SK-N-SH (cell line): ENCODE results near the gene CBX8. TPM values are rescaled to one million over a fixed set of nuclear protein-coding genes. Genes with fewer than 3 reads are reported as not detected.

Source experiments
- CTCF ChIA-PET: fragments of 300-600, 350-600 bp; formaldehyde crosslinking; extraction: SDS; loops from one replicate; lab custom pipeline; 2021; lab: Yijun Ruan, JAX
- POLR2A ChIA-PET: fragments of 350-600 bp; sonication (Branson Sonifier 250); formaldehyde crosslinking; extraction: SDS; loops from one replicate; lab custom pipeline; 2020; ENCODE audit warnings: antibody characterized with exemption, inconsistent platforms; lab: Yijun Ruan, JAX
- DNase-seq: peaks from one replicate; pipeline ENCODE4 v3.0.0; 2012
- H2AFZ ChIP-seq: fragments of 200-600 bp; sonication (generic); 2 replicates; pipeline ENCODE4 v1.8.1; 2016; ENCODE audit warnings: antibody characterized with exemption, mild to moderate bottlenecking, low read depth
- H3F3A ChIP-seq: fragments of 200-600 bp; sonication (generic); replicated peaks from 2 replicates; pipeline ENCODE3; 2016; ENCODE audit warnings: antibody characterized with exemption, mild to moderate bottlenecking; ENCODE audit not compliant: insufficient read depth
- H3K27ac ChIP-seq, 2 experiments: fragments of 200-500 bp in 1 of 2; fragments of 200-600 bp in 1 of 2; sonication (Bioruptor generic) in 1 of 2; sonication (generic), shearing (Covaris generic) in 1 of 2; 2 replicates each; pipeline versions ENCODE4 v1.5.1 to v1.6.1; 2014 to 2016; ENCODE audit warnings: low read depth in 2 of 2, inconsistent platforms in 1 of 2, low read length in 1 of 2, mild to moderate bottlenecking in 1 of 2, mixed read lengths in 1 of 2
- H3K27me3 ChIP-seq: fragments of 200-600 bp; sonication (generic), shearing (Covaris generic); 2 replicates; pipeline ENCODE4 v1.6.1; 2016; ENCODE audit warnings: mixed run types; ENCODE audit not compliant: insufficient read depth
- H3K36me3 ChIP-seq, 2 experiments: fragments of 200-500 bp in 1 of 2; fragments of 200-600 bp in 1 of 2; sonication (Bioruptor generic) in 1 of 2; sonication (generic) in 1 of 2; replicated peaks in 1 of 2; 2 replicates each; pipeline versions ENCODE3 to v1.5.1; 2014 to 2016; ENCODE audit warnings: low read length in 1 of 2, mild to moderate bottlenecking in 1 of 2; ENCODE audit not compliant: insufficient read depth in 2 of 2, control insufficient read depth in 1 of 2
- H3K4me1 ChIP-seq, 2 experiments: fragments of 200-500 bp in 1 of 2; fragments of 200-600 bp in 1 of 2; sonication (Bioruptor generic) in 1 of 2; sonication (generic), shearing (Covaris generic) in 1 of 2; 2 replicates each; pipeline versions ENCODE4 v1.5.1 to v1.6.1; 2014 to 2016; ENCODE audit warnings: low read depth in 1 of 2, low read length in 1 of 2, mixed run types in 1 of 2; ENCODE audit not compliant: insufficient read depth in 2 of 2, control insufficient read depth in 1 of 2
- H3K4me2 ChIP-seq: fragments of 200-600 bp; sonication (generic), shearing (Covaris generic); 2 replicates; pipeline ENCODE4 v1.6.1; 2017; ENCODE audit warnings: mixed run types
- H3K4me3 ChIP-seq, 2 experiments: fragments of 200-500 bp in 1 of 2; fragments of 200-600 bp in 1 of 2; sonication (Bioruptor generic) in 1 of 2; sonication (generic), shearing (Covaris generic) in 1 of 2; 2 replicates each; pipeline versions ENCODE4 v1.5.1 to v1.8.1; 2014 to 2016; ENCODE audit warnings: low read depth in 2 of 2, inconsistent platforms in 1 of 2, low read length in 1 of 2, mild to moderate bottlenecking in 1 of 2, mixed read lengths in 1 of 2, moderate library complexity in 1 of 2
- H3K79me2 ChIP-seq: fragments of 200-600 bp; sonication (generic); 2 replicates; pipeline ENCODE4 v1.8.1; 2017; ENCODE audit warnings: mild to moderate bottlenecking; ENCODE audit not compliant: insufficient read depth
- H3K9ac ChIP-seq: fragments of 200-600 bp; sonication (generic); 2 replicates; pipeline ENCODE4 v1.6.1; 2017; ENCODE audit warnings: mixed run types
- H3K9me2 ChIP-seq: fragments of 200-600 bp; sonication (generic); 2 replicates; pipeline ENCODE4 v1.6.1; 2017; ENCODE audit warnings: mixed run types
- H3K9me3 ChIP-seq: fragments of 200-600 bp; sonication (generic); 2 replicates; pipeline ENCODE4 v1.6.1; 2017; ENCODE audit warnings: mixed run types, mild to moderate bottlenecking, moderate library complexity
- H4K20me1 ChIP-seq: fragments of 200-600 bp; sonication (generic); 2 replicates; pipeline ENCODE4 v1.6.1; 2017; ENCODE audit warnings: mild to moderate bottlenecking, mixed run types; ENCODE audit not compliant: insufficient read depth
- EP300 ChIP-seq, 2 experiments: IDR thresholded peaks; 2 replicates each; pipeline versions ENCODE4 v1.4.0 to v1.6.1; 2012; ENCODE audit warnings: borderline replicate concordance in 1 of 2, low read depth in 1 of 2, low read length in 1 of 2
- EZH2phosphoT487 ChIP-seq: fragments of 200-600 bp; sonication (generic); IDR thresholded peaks from 2 replicates; pipeline ENCODE4 v1.6.1; 2017; ENCODE audit warnings: low read depth, mixed run types, mild to moderate bottlenecking, antibody characterized with exemption, moderate library complexity, borderline replicate concordance
- FOSL2 ChIP-seq: IDR thresholded peaks from 2 replicates; pipeline ENCODE4 v1.4.0; 2012; ENCODE audit warnings: low read depth, mild to moderate bottlenecking, moderate library complexity, borderline replicate concordance
- FOXJ3 ChIP-seq: sonication (generic); formaldehyde crosslinking; IDR thresholded peaks from 2 replicates; pipeline ENCODE4 v1.5.1; 2020; ENCODE audit warnings: mild to moderate bottlenecking, missing genetic modification reagents
- GATA2 ChIP-seq: sonication (generic); formaldehyde crosslinking; IDR thresholded peaks from 2 replicates; pipeline ENCODE4 v1.5.0; 2020; ENCODE audit warnings: mild to moderate bottlenecking, missing genetic modification reagents
- MAX ChIP-seq: IDR thresholded peaks from 2 replicates; pipeline ENCODE4 v1.4.0; 2012; ENCODE audit warnings: low read depth
- MEF2A ChIP-seq: IDR thresholded peaks from 2 replicates; pipeline ENCODE4 v1.4.0; 2012; ENCODE audit warnings: low read depth, borderline replicate concordance
- MXI1 ChIP-seq: IDR thresholded peaks from 2 replicates; pipeline ENCODE4 v1.6.1; 2012; ENCODE audit warnings: mild to moderate bottlenecking, low read depth, low read length, improper control_type of control experiment
- NRF1 ChIP-seq: IDR thresholded peaks from 2 replicates; pipeline ENCODE4 v1.6.1; 2012; ENCODE audit warnings: low read depth, mild to moderate bottlenecking, low read length
- PBX3 ChIP-seq: IDR thresholded peaks from 2 replicates; pipeline ENCODE4; 2012
- RXRA ChIP-seq: IDR thresholded peaks from 2 replicates; pipeline ENCODE4 v1.4.0; 2012; ENCODE audit warnings: low read depth, mild to moderate bottlenecking, borderline replicate concordance
- SMC3 ChIP-seq: IDR thresholded peaks from 2 replicates; pipeline ENCODE4 v1.6.1; 2012; ENCODE audit warnings: low read depth, low read length, improper control_type of control experiment
- USF2 ChIP-seq: fragments of 150-350 bp; IDR thresholded peaks from 2 replicates; pipeline ENCODE4 v1.6.1; 2017; ENCODE audit warnings: antibody characterized with exemption, low read length, low read depth, borderline replicate concordance
- YY1 ChIP-seq: IDR thresholded peaks from 2 replicates; pipeline ENCODE4 v1.4.0; 2012; ENCODE audit warnings: low read depth, mild to moderate bottlenecking
- WGBS: methylation state at CpG from one replicate; pipeline ENCODE4 v1.1.6; 2017; ENCODE audit warnings: low lambda C conversion rate; 5-methylcytosine and 5-hydroxymethylcytosine counted together
- polyA plus RNA-seq, 3 experiments: library from polyadenylated mRNA; depleted of rRNA; stranded (reverse); fragments of >200 nt; gene quantifications; 2 replicates each; pipeline ENCODE4 v1.2.3, GENCODE V29; 2012
- TF ChIP-seq, protein P1 (sequence below): fragments of 200-600 bp; sonication (generic); IDR thresholded peaks from 2 replicates; pipeline ENCODE4 v1.6.1; 2017; ENCODE audit warnings: antibody characterized with exemption, mild to moderate bottlenecking, moderate library complexity
- TF ChIP-seq, protein P2 (sequence below): IDR thresholded peaks from 2 replicates; pipeline ENCODE4 v1.6.1; 2012; ENCODE audit warnings: mild to moderate bottlenecking, low read depth, low read length, moderate library complexity

CBX8 gene
- polyA plus RNA-seq, 1 of the 3 experiments (the other 2 are of a cell fraction), result 2.9 TPM

GRCh38 chr17:79784353-79785016, 12.4 kb downstream of the CBX8 start:
- POLR2A ChIA-PET, result interaction anchor here (0.6 to 1.6 kb wide), 2 partner anchors 13 to 1196 kb away, joined by 4 to 7 read pairs; partner anchors contain the start of gene CBX8
- Histone ChIP-seq H2AFZ (no peak overlapping the region), H3K4me2 (no peak overlapping the region), H3K4me3 (no peak overlapping the region), H3K27me3 (no peaks in the 10 kb centered on the region), H3K36me3 (peaks cover 8 to 56% of the 10 kb centered on the region in 2 experiments), H3K9ac (no peak overlapping the region), H3K27ac (no peak overlapping the region), H3K9me3 (no peaks in the 10 kb centered on the region), H3K79me2 (peaks cover 23% of the 10 kb centered on the region; the same call in 1 of the 2 replicates), H4K20me1 (peaks cover 29% of the 10 kb centered on the region; the same call in 1 of the 2 replicates), H3K4me1 (peaks cover 0 to 38% of the 10 kb centered on the region in 2 experiments; a peak in 2 of 4 replicates), H3F3A (peaks cover 12% of the 10 kb centered on the region), H3K9me2 (no peaks in the 10 kb centered on the region)
- WGBS, result 95% methylated on average over 21 of the region's 31 CpGs
- DNase-seq, result no peak
- TF ChIP-seq FOSL2 (no peak), RXRA (no peak), PBX3 (no peak), MAX (no peak), EZH2phosphoT487 (no peak), YY1 (no peak), FOXJ3 (CRISPR knock-in tag) (no peak), NRF1 (no peak), USF2 (no peak), GATA2 (CRISPR knock-in tag) (no peak), EP300 (IDR thresholded peaks at IDR 0.05; ENCODE audit: borderline replicate concordance in 1 of 2, low read depth in 1 of 2, low read length in 1 of 2) (no peak), MEF2A (no peak), MXI1 (no peak)
- CTCF ChIA-PET, result interaction anchor here (0.9 to 1.4 kb wide), 5 partner anchors 10 to 56 kb away, joined by 3 to 5 read pairs (median 3); partner anchors contain the start of gene CBX8

DNA sequence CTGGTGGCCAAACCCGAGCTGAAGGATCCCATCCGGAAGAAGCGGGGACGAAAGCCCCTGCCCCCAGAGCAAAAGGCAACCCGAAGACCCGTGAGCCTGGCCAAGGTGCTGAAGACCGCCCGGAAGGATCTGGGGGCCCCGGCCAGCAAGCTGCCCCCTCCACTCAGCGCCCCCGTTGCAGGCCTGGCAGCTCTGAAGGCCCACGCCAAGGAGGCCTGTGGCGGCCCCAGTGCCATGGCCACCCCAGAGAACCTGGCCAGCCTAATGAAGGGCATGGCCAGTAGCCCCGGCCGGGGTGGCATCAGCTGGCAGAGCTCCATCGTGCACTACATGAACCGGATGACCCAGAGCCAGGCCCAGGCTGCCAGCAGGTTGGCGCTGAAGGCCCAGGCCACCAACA, 13.0 kb downstream of the CBX8 start:
- DNase-seq, result no peak
- H3K9me2 ChIP-seq, result no peaks in the 10 kb centered on the region
- 97% methylated on average over 11 of the region's 18 CpGs for WGBS
- H3K79me2 ChIP-seq, result peaks cover 29% of the 10 kb centered on the region
- H4K20me1 ChIP-seq, result peaks cover 34% of the 10 kb centered on the region; the same call in 1 of the 2 replicates
- H3K4me3 ChIP-seq, result no peak overlapping the region
- POLR2A ChIA-PET, result interaction anchor here (0.6 to 1.6 kb wide), 2 partner anchors 13 to 1195 kb away, joined by 4 to 7 read pairs; partner anchors contain the start of gene CBX8
- CTCF ChIA-PET, result interaction anchor here (0.9 to 1.4 kb wide), 4 partner anchors 13 to 56 kb away, joined by 3 to 5 read pairs (median 3); partner anchors contain the start of gene CBX8
- H3F3A ChIP-seq, result peaks cover 8% of the 10 kb centered on the region
- peaks cover 8 to 56% of the 10 kb centered on the region in 2 experiments for H3K36me3 ChIP-seq
- no peaks in the 10 kb centered on the region for H3K9me3 ChIP-seq
- H3K4me1 ChIP-seq, result peaks cover 0 to 44% of the 10 kb centered on the region in 2 experiments; a peak in 3 of 4 replicates
- no peaks in the 10 kb centered on the region for H3K27me3 ChIP-seq
- H3K4me2 ChIP-seq, result no peak overlapping the region
- no peak overlapping the region for H3K9ac ChIP-seq
- no peak overlapping the region for H3K27ac ChIP-seq
- H2AFZ ChIP-seq, result no peak overlapping the region
- TF ChIP-seq RXRA (no peak), USF2 (no peak), FOXJ3 (CRISPR knock-in tag) (no peak), SMC3 (no peak), GATA2 (CRISPR knock-in tag) (no peak)
- TF ChIP-seq, protein P1, sequence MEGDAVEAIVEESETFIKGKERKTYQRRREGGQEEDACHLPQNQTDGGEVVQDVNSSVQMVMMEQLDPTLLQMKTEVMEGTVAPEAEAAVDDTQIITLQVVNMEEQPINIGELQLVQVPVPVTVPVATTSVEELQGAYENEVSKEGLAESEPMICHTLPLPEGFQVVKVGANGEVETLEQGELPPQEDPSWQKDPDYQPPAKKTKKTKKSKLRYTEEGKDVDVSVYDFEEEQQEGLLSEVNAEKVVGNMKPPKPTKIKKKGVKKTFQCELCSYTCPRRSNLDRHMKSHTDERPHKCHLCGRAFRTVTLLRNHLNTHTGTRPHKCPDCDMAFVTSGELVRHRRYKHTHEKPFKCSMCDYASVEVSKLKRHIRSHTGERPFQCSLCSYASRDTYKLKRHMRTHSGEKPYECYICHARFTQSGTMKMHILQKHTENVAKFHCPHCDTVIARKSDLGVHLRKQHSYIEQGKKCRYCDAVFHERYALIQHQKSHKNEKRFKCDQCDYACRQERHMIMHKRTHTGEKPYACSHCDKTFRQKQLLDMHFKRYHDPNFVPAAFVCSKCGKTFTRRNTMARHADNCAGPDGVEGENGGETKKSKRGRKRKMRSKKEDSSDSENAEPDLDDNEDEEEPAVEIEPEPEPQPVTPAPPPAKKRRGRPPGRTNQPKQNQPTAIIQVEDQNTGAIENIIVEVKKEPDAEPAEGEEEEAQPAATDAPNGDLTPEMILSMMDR, result no peak
- TF ChIP-seq, protein P2, sequence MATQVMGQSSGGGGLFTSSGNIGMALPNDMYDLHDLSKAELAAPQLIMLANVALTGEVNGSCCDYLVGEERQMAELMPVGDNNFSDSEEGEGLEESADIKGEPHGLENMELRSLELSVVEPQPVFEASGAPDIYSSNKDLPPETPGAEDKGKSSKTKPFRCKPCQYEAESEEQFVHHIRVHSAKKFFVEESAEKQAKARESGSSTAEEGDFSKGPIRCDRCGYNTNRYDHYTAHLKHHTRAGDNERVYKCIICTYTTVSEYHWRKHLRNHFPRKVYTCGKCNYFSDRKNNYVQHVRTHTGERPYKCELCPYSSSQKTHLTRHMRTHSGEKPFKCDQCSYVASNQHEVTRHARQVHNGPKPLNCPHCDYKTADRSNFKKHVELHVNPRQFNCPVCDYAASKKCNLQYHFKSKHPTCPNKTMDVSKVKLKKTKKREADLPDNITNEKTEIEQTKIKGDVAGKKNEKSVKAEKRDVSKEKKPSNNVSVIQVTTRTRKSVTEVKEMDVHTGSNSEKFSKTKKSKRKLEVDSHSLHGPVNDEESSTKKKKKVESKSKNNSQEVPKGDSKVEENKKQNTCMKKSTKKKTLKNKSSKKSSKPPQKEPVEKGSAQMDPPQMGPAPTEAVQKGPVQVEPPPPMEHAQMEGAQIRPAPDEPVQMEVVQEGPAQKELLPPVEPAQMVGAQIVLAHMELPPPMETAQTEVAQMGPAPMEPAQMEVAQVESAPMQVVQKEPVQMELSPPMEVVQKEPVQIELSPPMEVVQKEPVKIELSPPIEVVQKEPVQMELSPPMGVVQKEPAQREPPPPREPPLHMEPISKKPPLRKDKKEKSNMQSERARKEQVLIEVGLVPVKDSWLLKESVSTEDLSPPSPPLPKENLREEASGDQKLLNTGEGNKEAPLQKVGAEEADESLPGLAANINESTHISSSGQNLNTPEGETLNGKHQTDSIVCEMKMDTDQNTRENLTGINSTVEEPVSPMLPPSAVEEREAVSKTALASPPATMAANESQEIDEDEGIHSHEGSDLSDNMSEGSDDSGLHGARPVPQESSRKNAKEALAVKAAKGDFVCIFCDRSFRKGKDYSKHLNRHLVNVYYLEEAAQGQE, result no peak
